ENCODE results near the gene SLC9B2. TPM values are rescaled to one million over a fixed set of nuclear protein-coding genes. Genes with fewer than 3 reads are reported as not detected.

Gene SLC9B2
- total RNA-seq, 2 experiments from 2014 or later: 26.5 to 36.5 TPM

DNA sequence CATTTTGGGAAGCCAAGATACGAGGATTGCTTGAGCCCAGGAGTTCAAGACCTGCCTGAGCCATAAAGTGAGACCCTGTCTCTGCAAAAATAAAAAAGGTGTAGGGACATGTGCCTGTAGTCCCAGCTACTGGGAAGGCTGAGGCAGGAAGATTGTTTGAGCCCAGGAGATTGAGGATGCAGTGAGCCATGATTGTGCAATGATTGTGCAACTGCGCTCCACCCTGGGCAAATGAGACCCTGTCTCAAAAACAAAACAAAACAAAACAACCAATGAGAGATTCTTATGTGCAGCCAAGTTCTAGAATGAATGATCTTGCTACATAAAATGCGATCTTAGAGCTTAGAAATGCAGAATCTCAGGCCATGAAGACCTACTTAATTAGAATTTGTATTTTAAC, 22.5 kb downstream of the SLC9B2 start:
- DNase-seq (ENCODE audit: low spot score): no peak

DNA sequence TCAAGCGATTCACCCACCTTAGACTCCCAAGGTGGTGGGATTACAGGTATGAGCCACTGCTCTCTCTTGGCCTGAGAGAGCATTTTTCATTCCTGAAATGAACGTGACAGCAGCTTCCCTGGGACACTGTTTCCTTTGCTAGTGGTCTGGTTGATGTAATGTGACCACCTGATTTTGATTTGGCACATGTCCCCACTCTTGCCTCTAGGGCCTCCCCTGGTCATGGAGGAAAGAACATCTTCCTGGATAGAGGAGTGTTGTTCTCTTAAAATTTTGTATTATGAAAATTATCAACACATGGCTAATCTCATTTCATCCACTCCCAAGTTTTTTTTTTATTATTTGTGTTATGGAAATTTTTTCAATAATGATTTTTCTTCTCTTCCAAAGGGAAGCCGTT, 23.8 kb downstream of the SLC9B2 start:
- H3K9me3 ChIP-seq (ENCODE audit: low read length): no peaks in the 10 kb centered on the region
- H3K36me3 ChIP-seq (ENCODE audit: insufficient read depth, low read length): peaks cover 31% of the 10 kb centered on the region
- H3K79me2 ChIP-seq (ENCODE audit: insufficient read depth, low read depth, low read length): no peaks in the 10 kb centered on the region
- no peak overlapping the region for H2AFZ ChIP-seq (ENCODE audit: low read length)
- no peak overlapping the region for H3K4me2 ChIP-seq (ENCODE audit: low read length)
- H3K4me1 ChIP-seq (ENCODE audit: insufficient read depth, low read length, poor library complexity, severe bottlenecking): no peaks in the 10 kb centered on the region
- BruUV-seq (replicated peaks): no TSS peak
- H4K20me1 ChIP-seq (ENCODE audit: insufficient read depth, low read length): no peaks in the 10 kb centered on the region
- ChIA-PET CTCF (ENCODE audit: unreplicated experiment) (no interaction called here), POLR2A (interaction anchor here (0.6 to 1.3 kb wide), 6 partner anchors 8 to 180 kb away, joined by 3 to 7 read pairs (median 4); partner anchors contain the start of gene SLC9B2)
- TF ChIP-seq, protein P1, sequence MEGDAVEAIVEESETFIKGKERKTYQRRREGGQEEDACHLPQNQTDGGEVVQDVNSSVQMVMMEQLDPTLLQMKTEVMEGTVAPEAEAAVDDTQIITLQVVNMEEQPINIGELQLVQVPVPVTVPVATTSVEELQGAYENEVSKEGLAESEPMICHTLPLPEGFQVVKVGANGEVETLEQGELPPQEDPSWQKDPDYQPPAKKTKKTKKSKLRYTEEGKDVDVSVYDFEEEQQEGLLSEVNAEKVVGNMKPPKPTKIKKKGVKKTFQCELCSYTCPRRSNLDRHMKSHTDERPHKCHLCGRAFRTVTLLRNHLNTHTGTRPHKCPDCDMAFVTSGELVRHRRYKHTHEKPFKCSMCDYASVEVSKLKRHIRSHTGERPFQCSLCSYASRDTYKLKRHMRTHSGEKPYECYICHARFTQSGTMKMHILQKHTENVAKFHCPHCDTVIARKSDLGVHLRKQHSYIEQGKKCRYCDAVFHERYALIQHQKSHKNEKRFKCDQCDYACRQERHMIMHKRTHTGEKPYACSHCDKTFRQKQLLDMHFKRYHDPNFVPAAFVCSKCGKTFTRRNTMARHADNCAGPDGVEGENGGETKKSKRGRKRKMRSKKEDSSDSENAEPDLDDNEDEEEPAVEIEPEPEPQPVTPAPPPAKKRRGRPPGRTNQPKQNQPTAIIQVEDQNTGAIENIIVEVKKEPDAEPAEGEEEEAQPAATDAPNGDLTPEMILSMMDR (conservative IDR thresholded peaks at IDR 0.05; ENCODE audit: low read length): no peak
- TF ChIP-seq EZH2phosphoT487 (IDR thresholded peaks at IDR 0.05; ENCODE audit: borderline replicate concordance, low read depth, low read length): no peak
- no peak overlapping the region for H3K27ac ChIP-seq (ENCODE audit: low read depth, low read length, poor library complexity, severe bottlenecking)
- no peaks in the 10 kb centered on the region for H3K9me2 ChIP-seq (ENCODE audit: insufficient read depth, low read length)
- no peak overlapping the region for H3K4me3 ChIP-seq (ENCODE audit: low read depth, low read length, poor library complexity, severe bottlenecking)
- intact Hi-C loops (cut with micrococcal nuclease; ENCODE audit: unreplicated experiment): no loop called here
- DNase-seq (ENCODE audit: low spot score): no peak

More for the DNA sequence above, 22.5 kb downstream of the SLC9B2 start:
- H3K4me3 ChIP-seq (ENCODE audit: low read depth, low read length, poor library complexity, severe bottlenecking): no peak overlapping the region
- no peaks in the 10 kb centered on the region for H3K9me3 ChIP-seq (ENCODE audit: low read length)
- no TSS peak for BruUV-seq (replicated peaks)
- intact Hi-C loops (cut with micrococcal nuclease; ENCODE audit: unreplicated experiment): no loop called here
- no peaks in the 10 kb centered on the region for H3K4me1 ChIP-seq (ENCODE audit: insufficient read depth, low read length, poor library complexity, severe bottlenecking)
- H3K79me2 ChIP-seq (ENCODE audit: insufficient read depth, low read depth, low read length): no peaks in the 10 kb centered on the region
- H3K27ac ChIP-seq (ENCODE audit: low read depth, low read length, poor library complexity, severe bottlenecking): no peak overlapping the region
- ChIA-PET CTCF (ENCODE audit: unreplicated experiment) (interaction anchor here (0.6 kb wide), 1 partner anchor 10 kb away, joined by 3 read pairs; no protein-coding TSS in a partner anchor), POLR2A (interaction anchor here (1.0 kb wide), 1 partner anchor 14 kb away, joined by 3 read pairs; no protein-coding TSS in a partner anchor)
- no peak overlapping the region for H2AFZ ChIP-seq (ENCODE audit: low read length)
- TF ChIP-seq, protein P1 (conservative IDR thresholded peaks at IDR 0.05; ENCODE audit: low read length): no peak
- no peak for TF ChIP-seq EZH2phosphoT487 (IDR thresholded peaks at IDR 0.05; ENCODE audit: borderline replicate concordance, low read depth, low read length)
- no peaks in the 10 kb centered on the region for H4K20me1 ChIP-seq (ENCODE audit: insufficient read depth, low read length)
- peaks cover 19% of the 10 kb centered on the region for H3K36me3 ChIP-seq (ENCODE audit: insufficient read depth, low read length)
- H3K4me2 ChIP-seq (ENCODE audit: low read length): no peak overlapping the region
- H3K9me2 ChIP-seq (ENCODE audit: insufficient read depth, low read length): no peaks in the 10 kb centered on the region

DNA sequence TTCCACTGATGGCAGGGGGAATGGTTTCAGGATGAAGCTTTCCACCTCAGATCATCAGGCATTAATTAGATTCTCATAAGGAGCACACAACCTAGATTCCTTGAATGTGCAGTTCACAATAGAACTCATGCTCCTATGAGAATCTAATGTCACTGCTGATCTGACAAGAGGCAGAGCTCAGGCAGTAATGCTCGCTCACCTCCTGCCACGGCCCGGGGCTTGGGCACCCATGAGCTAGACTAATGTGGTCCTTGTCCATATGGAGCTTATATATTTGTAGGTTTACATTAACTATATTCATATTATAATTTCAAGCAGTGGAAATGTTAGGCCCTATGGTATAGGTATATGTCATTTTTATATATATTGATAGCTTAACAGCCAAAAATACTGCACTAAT, 24.4 kb downstream of the SLC9B2 start:
- no TSS peak for BruUV-seq (replicated peaks)
- no peak for DNase-seq (ENCODE audit: low spot score)
- Histone ChIP-seq H4K20me1 (ENCODE audit: insufficient read depth, low read length) (no peaks in the 10 kb centered on the region), H3K4me1 (ENCODE audit: insufficient read depth, low read length, poor library complexity, severe bottlenecking) (no peaks in the 10 kb centered on the region), H3K4me2 (ENCODE audit: low read length) (no peak overlapping the region), H3K79me2 (ENCODE audit: insufficient read depth, low read depth, low read length) (no peaks in the 10 kb centered on the region), H3K9me3 (ENCODE audit: low read length) (no peaks in the 10 kb centered on the region), H3K4me3 (ENCODE audit: low read depth, low read length, poor library complexity, severe bottlenecking) (no peak overlapping the region), H3K36me3 (ENCODE audit: insufficient read depth, low read length) (peaks cover 34% of the 10 kb centered on the region), H3K27ac (ENCODE audit: low read depth, low read length, poor library complexity, severe bottlenecking) (no peak overlapping the region), H2AFZ (ENCODE audit: low read length) (no peak overlapping the region), H3K9me2 (ENCODE audit: insufficient read depth, low read length) (no peaks in the 10 kb centered on the region)
- ChIA-PET POLR2A (interaction anchor here (0.6 to 1.3 kb wide), 9 partner anchors 8 to 422 kb away, joined by 3 to 7 read pairs (median 4); partner anchors contain the start of gene SLC9B2), CTCF (ENCODE audit: unreplicated experiment) (no interaction called here)
- intact Hi-C loops (cut with micrococcal nuclease; ENCODE audit: unreplicated experiment): no loop called here
- no peak for TF ChIP-seq EZH2phosphoT487 (IDR thresholded peaks at IDR 0.05; ENCODE audit: borderline replicate concordance, low read depth, low read length)
- TF ChIP-seq, protein P1 (conservative IDR thresholded peaks at IDR 0.05; ENCODE audit: low read length): no peak

Measured in OCI-LY7 (cell line).